ENCODE data around the gene COPB2. TPM values are rescaled to one million over a fixed set of nuclear protein-coding genes. Genes with fewer than 3 reads are reported as not detected.
"Not testable (repeated sequence)": the region's sequence is repeated elsewhere in the genome, so short reads cannot be mapped to it uniquely, and the experiment has no call there.

The COPB2 gene
- total RNA-seq, 4 donors from 2014 or later: 80.0 to 110 (median 87.4) TPM

DNA sequence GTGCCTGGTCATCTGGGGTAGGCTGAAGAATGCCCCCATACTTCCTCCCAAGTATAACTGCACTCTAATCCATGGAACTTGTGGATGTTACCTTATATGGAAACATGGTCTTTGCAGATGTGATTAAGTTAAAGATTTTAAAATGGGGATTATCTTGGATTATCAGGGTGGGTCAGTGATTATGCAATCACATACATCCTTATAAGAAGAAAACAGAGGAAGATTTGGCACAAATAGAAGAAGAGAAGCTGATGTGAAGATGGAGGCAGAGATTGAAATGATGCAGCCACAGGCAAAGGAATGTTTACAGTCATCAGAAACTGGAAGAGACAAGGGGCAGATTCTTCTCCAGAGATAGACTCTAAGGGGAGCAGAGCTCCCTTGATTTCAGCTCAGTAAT is 47.4 kb downstream of the COPB2 start:
- no peak overlapping the region for H3K4me3 ChIP-seq
- ATAC-seq: no peak
- peaks cover 0 to 5% of the 10 kb centered on the region in 2 donors for H3K36me3 ChIP-seq
- peaks cover 0 to 26% (median 7%) of the 10 kb centered on the region in 3 donors for H3K4me1 ChIP-seq
- H3K27ac ChIP-seq: no peak overlapping the region
- no peak for TF ChIP-seq EP300 (IDR thresholded peaks at IDR 0.05)
- TF ChIP-seq, protein P1, sequence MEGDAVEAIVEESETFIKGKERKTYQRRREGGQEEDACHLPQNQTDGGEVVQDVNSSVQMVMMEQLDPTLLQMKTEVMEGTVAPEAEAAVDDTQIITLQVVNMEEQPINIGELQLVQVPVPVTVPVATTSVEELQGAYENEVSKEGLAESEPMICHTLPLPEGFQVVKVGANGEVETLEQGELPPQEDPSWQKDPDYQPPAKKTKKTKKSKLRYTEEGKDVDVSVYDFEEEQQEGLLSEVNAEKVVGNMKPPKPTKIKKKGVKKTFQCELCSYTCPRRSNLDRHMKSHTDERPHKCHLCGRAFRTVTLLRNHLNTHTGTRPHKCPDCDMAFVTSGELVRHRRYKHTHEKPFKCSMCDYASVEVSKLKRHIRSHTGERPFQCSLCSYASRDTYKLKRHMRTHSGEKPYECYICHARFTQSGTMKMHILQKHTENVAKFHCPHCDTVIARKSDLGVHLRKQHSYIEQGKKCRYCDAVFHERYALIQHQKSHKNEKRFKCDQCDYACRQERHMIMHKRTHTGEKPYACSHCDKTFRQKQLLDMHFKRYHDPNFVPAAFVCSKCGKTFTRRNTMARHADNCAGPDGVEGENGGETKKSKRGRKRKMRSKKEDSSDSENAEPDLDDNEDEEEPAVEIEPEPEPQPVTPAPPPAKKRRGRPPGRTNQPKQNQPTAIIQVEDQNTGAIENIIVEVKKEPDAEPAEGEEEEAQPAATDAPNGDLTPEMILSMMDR (IDR thresholded peaks at IDR 0.05): no peak
- TF ChIP-seq POLR2A (IDR thresholded peaks at IDR 0.05): no peak
- no peak for TF ChIP-seq POLR2AphosphoS5 (IDR thresholded peaks at IDR 0.05)
- no peaks in the 10 kb centered on the region for H3K27me3 ChIP-seq
- H3K9me3 ChIP-seq: no peaks in the 10 kb centered on the region

DNA sequence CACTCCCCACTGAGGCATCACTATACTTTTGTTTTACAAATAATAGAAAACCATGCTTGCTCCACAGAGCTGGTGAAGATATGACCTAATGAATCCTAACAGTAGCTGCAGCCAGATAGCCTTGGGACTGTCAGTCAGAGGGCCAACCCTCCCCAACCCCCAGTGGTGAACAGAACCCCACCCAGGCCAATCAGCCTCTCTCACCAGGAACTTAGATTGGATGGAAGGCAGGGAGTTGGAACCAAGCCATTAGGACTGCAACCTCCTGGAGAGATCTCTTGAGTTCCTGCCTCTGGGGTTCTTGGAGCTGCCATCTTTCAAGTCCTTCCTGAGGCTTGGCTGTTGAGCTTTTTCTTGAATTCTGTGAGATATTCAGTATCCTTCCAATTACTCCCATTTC is 48.7 kb downstream of the COPB2 start:
- peaks cover 0 to 16% (median 7%) of the 10 kb centered on the region in 3 donors for H3K4me1 ChIP-seq
- no peaks in the 10 kb centered on the region for H3K27me3 ChIP-seq
- no peaks in the 10 kb centered on the region for H3K9me3 ChIP-seq
- H3K27ac ChIP-seq: no peak overlapping the region
- H3K4me3 ChIP-seq: no peak overlapping the region
- TF ChIP-seq, protein P1 (IDR thresholded peaks at IDR 0.05): no peak
- TF ChIP-seq POLR2AphosphoS5 (IDR thresholded peaks at IDR 0.05) (no peak), EP300 (IDR thresholded peaks at IDR 0.05) (no peak), POLR2A (IDR thresholded peaks at IDR 0.05) (no peak)
- ATAC-seq: no peak
- H3K36me3 ChIP-seq: no peaks in the 10 kb centered on the region

- no peak for ATAC-seq
- TF ChIP-seq POLR2A (IDR thresholded peaks at IDR 0.05): no peak
- no peak for TF ChIP-seq EP300 (IDR thresholded peaks at IDR 0.05)
- TF ChIP-seq POLR2AphosphoS5 (IDR thresholded peaks at IDR 0.05): no peak
- TF ChIP-seq, protein P1 (IDR thresholded peaks at IDR 0.05): no peak
- WGBS, 2 donors (ENCODE audit: low coverage in 1 of 2): 36 to 52% methylated on average over 2 to 3 of the region's 4 CpGs
- Histone ChIP-seq H3K36me3 (no peaks in the 10 kb centered on the region), H3K27ac (no peak overlapping the region), H3K27me3 (no peaks in the 10 kb centered on the region), H3K9me3 (no peaks in the 10 kb centered on the region), H3K4me3 (no peak overlapping the region), H3K4me1 (peaks cover 0 to 2% (median 0%) of the 10 kb centered on the region in 3 donors)
Observed at GRCh38 chr3:139339219-139339906, 50.1 kb downstream of the COPB2 start.

- H3K27me3 ChIP-seq: no peaks in the 10 kb centered on the region
- ATAC-seq: no peak
- no peaks in the 10 kb centered on the region for H3K36me3 ChIP-seq
- WGBS, 2 donors (ENCODE audit: low coverage in 1 of 2): 93% methylated on average over 4 of the region's 4 CpGs
- no peak overlapping the region for H3K27ac ChIP-seq
- H3K4me3 ChIP-seq: no peak overlapping the region
- TF ChIP-seq EP300 (IDR thresholded peaks at IDR 0.05) (no peak), POLR2AphosphoS5 (IDR thresholded peaks at IDR 0.05) (no peak), POLR2A (IDR thresholded peaks at IDR 0.05) (no peak)
- TF ChIP-seq, protein P1 (IDR thresholded peaks at IDR 0.05): no peak
- no peaks in the 10 kb centered on the region for H3K9me3 ChIP-seq
- H3K4me1 ChIP-seq: no peaks in the 10 kb centered on the region
Observed at GRCh38 chr3:139338405-139338804, 51.0 kb downstream of the COPB2 start.

DNA sequence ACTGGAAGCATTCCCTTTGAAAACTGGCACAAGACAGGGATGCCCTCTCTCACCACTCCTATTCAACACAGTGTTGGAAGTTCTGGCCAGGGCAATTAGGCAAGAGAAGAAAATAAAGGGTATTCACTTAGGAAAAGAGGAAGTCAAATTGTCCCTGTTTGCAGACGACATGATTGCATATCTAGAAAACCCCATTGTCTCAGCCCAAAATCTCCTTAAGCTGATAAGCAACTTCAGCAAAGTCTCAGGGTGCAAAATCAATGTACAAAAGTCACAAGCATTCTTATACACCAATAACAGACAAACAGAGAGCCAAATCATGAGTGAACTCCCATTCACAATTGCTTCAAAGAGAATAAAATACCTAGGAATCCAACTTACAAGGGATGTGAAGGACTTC is 54.8 kb downstream of the COPB2 start:
- not testable (repeated sequence) for H3K27ac ChIP-seq, H3K4me3 ChIP-seq, H3K9me3 ChIP-seq, ATAC-seq, H3K36me3 ChIP-seq, H3K4me1 ChIP-seq
- WGBS, 2 donors (ENCODE audit: low coverage in 1 of 2): 60% methylated on average over 1 of the region's 1 CpG
- peaks cover 23% of the 10 kb centered on the region for H3K27me3 ChIP-seq

All from gastroesophageal sphincter (tissue), 4 donors.